Measurements from ENCODE around the gene HADHB. TPM values are rescaled to one million over a fixed set of nuclear protein-coding genes. Genes with fewer than 3 reads are reported as not detected.

HADHB gene
- total RNA-seq, 1 experiment from 2014 or later: 41.3 TPM

GRCh38 chr2:26241928-26242436 lies 2.8 kb upstream of the HADHB start:
- H3K27me3 Mint-ChIP-seq (ENCODE audit: low read depth): no peaks in the 10 kb centered on the region

More at GRCh38 chr2:26241928-26242436, 2.8 kb upstream of the HADHB start:
- no peak overlapping the region for H3K4me2 ChIP-seq (ENCODE audit: insufficient read depth, insufficient read length, low read length)
- DNase-seq: no peak
- H3K9ac ChIP-seq (ENCODE audit: extremely low read depth, insufficient read length, low read length): no peak overlapping the region
- H4K91ac ChIP-seq (ENCODE audit: insufficient read length, low read depth, low read length): no peak overlapping the region
- peaks cover 2% of the 10 kb centered on the region for H4K20me1 ChIP-seq (ENCODE audit: control insufficient read depth, insufficient read depth, insufficient read length)
- Mint-ChIP-seq H3K4me1 (peaks cover 29 to 33% of the 10 kb centered on the region in 2 experiments), H3K36me3 (ENCODE audit: insufficient read depth in 1 of 3, low read depth in 3 of 3) (peaks cover 0 to 15% (median 3%) of the 10 kb centered on the region in 3 experiments; a peak in 4 of 7 replicates), H3K4me3 (peak overlapping the region; percentile 96 to 98), H3K27ac (peak overlapping the region in 2 of 3 experiments; percentile 4 to 5; a peak in 3 of 7 replicates), H3K9me3 (no peaks in the 10 kb centered on the region)
- no peak overlapping the region for H3T11ph ChIP-seq (ENCODE audit: low read length)
- H3K23ac ChIP-seq (ENCODE audit: insufficient read length, low read depth, low read length): no peak overlapping the region
- no peak overlapping the region for H2BK15ac ChIP-seq (ENCODE audit: low read depth, low read length)
- no peak overlapping the region for H2BK12ac ChIP-seq (ENCODE audit: insufficient read length, low read depth, low read length)
- H2BK5ac ChIP-seq (ENCODE audit: insufficient read length, low read length): no peak overlapping the region
- H3K4ac ChIP-seq (ENCODE audit: low read depth, low read length): no peak overlapping the region
- H3K4me1 ChIP-seq (ENCODE audit: insufficient read depth, low read length): no peaks in the 10 kb centered on the region
- no peak overlapping the region for H4K5ac ChIP-seq (ENCODE audit: insufficient read length, low read depth, low read length)
- TF ChIP-seq, protein P1, sequence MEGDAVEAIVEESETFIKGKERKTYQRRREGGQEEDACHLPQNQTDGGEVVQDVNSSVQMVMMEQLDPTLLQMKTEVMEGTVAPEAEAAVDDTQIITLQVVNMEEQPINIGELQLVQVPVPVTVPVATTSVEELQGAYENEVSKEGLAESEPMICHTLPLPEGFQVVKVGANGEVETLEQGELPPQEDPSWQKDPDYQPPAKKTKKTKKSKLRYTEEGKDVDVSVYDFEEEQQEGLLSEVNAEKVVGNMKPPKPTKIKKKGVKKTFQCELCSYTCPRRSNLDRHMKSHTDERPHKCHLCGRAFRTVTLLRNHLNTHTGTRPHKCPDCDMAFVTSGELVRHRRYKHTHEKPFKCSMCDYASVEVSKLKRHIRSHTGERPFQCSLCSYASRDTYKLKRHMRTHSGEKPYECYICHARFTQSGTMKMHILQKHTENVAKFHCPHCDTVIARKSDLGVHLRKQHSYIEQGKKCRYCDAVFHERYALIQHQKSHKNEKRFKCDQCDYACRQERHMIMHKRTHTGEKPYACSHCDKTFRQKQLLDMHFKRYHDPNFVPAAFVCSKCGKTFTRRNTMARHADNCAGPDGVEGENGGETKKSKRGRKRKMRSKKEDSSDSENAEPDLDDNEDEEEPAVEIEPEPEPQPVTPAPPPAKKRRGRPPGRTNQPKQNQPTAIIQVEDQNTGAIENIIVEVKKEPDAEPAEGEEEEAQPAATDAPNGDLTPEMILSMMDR (conservative IDR thresholded peaks at IDR 0.05): no peak
- H3K27me3 ChIP-seq (ENCODE audit: insufficient read depth, low read length): no peaks in the 10 kb centered on the region
- H3K56ac ChIP-seq (ENCODE audit: insufficient read length, low read depth, low read length): no peak overlapping the region
- peaks cover 15% of the 10 kb centered on the region; the same call in 1 of the 2 replicates for H3K79me2 ChIP-seq (ENCODE audit: insufficient read depth, low read length)
- H2BK20ac ChIP-seq (ENCODE audit: low read depth, low read length, poor library complexity, severe bottlenecking): no peak overlapping the region
- H3K79me1 ChIP-seq (ENCODE audit: insufficient read depth, low read depth, low read length, poor library complexity, severe bottlenecking): no peaks in the 10 kb centered on the region
- no peak overlapping the region for H2BK120ac ChIP-seq (ENCODE audit: low read depth, low read length, poor library complexity, severe bottlenecking)
- H3K14ac ChIP-seq (ENCODE audit: insufficient read depth, low read length): no peak overlapping the region
- H3K27ac ChIP-seq (ENCODE audit: insufficient read length, low read depth, low read length): no peak overlapping the region
- peaks cover 18% of the 10 kb centered on the region for H3K23me2 ChIP-seq (ENCODE audit: insufficient read length, low read depth, low read length, poor library complexity, severe bottlenecking)
- no CpG with 5 or more reads among the region's 6 CpGs for WGBS (ENCODE audit: extremely low coverage, insufficient read length, low lambda C conversion rate)
- H2AK5ac ChIP-seq (ENCODE audit: insufficient read length, low read length): no peak overlapping the region
- H3K18ac ChIP-seq (ENCODE audit: insufficient read length, low read depth, low read length): no peak overlapping the region
- no peak overlapping the region for H2AFZ ChIP-seq (ENCODE audit: low read length)
- no peak overlapping the region for H4K8ac ChIP-seq (replicated peaks; ENCODE audit: insufficient read length, low read depth, low read length)
- no peaks in the 10 kb centered on the region for H3K9me3 ChIP-seq (ENCODE audit: control insufficient read depth, low read depth, low read length)

Measured in H9 (cell line).